Gastroesophageal sphincter (tissue), 3 donors: Measurements from ENCODE around the gene PUSL1.

ENCODE experiments used
- EP300 ChIP-seq: sonication (generic); formaldehyde crosslinking; IDR thresholded peaks from one replicate; pipeline ENCODE4 v1.6.1; 2017; ENCODE audit warnings: antibody characterized with exemption, mild to moderate bottlenecking
- POLR2A ChIP-seq, 2 donors: fragments of 450-650 bp; IDR thresholded peaks; one replicate each; pipeline ENCODE4 v1.6.1; 2017; ENCODE audit warnings: antibody characterized with exemption in 2 of 2, mild to moderate bottlenecking in 2 of 2, moderate library complexity in 1 of 2
- POLR2AphosphoS5 ChIP-seq: sonication (generic); formaldehyde crosslinking; IDR thresholded peaks from one replicate; pipeline ENCODE4 v1.6.1; 2017; ENCODE audit warnings: antibody characterized with exemption
- TF ChIP-seq, protein P1 (sequence below), 4 experiments: fragments of 200-600 bp in 2 of 4; fragments of 450-650 bp in 2 of 4; sonication (generic) in 1 of 4; IDR thresholded peaks; one replicate each; pipeline ENCODE4 v1.5.1; 2017 to 2019; ENCODE audit warnings: antibody characterized with exemption in 4 of 4, mild to moderate bottlenecking in 2 of 4, moderate library complexity in 2 of 4

DNA sequence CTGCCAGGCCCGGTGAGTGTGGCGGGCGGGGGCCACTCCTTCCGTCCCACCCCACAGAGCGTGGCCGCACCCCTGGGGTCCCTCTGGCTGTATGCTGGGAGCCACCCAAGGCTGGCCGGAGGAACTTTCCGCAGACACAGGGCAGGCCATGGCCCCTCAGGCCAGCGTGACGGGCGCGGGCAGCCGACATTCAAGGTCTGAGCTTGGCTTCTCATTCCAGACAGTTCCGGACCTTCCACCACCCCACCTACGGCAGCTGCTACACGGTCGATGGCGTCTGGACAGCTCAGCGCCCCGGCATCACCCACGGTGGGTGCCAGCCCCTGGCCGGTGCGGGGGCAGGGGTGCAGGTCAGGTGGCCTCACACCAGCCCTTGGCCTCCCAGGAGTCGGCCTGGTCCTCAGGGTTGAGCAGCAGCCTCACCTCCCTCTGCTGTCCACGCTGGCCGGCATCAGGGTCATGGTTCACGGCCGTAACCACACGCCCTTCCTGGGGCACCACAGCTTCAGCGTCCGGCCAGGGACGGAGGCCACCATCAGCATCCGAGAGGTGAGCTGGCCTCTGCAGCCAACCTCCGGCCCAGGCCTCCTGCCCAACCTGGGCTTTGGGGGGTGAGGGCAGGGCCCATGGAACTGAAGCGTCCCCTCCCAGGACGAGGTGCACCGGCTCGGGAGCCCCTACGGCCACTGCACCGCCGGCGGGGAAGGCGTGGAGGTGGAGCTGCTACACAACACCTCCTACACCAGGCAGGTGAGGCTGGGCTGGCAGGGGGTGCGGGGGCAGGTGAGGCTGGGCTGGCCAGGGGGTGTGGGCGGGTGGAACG lies 20.9 kb upstream of the PUSL1 start:
- TF ChIP-seq POLR2A (IDR thresholded peaks at IDR 0.05) (no peak), EP300 (no peak), POLR2AphosphoS5 (no peak)
- TF ChIP-seq, protein P1, sequence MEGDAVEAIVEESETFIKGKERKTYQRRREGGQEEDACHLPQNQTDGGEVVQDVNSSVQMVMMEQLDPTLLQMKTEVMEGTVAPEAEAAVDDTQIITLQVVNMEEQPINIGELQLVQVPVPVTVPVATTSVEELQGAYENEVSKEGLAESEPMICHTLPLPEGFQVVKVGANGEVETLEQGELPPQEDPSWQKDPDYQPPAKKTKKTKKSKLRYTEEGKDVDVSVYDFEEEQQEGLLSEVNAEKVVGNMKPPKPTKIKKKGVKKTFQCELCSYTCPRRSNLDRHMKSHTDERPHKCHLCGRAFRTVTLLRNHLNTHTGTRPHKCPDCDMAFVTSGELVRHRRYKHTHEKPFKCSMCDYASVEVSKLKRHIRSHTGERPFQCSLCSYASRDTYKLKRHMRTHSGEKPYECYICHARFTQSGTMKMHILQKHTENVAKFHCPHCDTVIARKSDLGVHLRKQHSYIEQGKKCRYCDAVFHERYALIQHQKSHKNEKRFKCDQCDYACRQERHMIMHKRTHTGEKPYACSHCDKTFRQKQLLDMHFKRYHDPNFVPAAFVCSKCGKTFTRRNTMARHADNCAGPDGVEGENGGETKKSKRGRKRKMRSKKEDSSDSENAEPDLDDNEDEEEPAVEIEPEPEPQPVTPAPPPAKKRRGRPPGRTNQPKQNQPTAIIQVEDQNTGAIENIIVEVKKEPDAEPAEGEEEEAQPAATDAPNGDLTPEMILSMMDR (IDR thresholded peaks at IDR 0.05) = no peak
